HUES48 (cell line): Measurements from ENCODE around the gene ASTN2.

Source experiments
- H3K27ac ChIP-seq: one replicate; pipeline ENCODE4 v1.7.0; 2013; ENCODE audit warnings: low read depth, low read length, inconsistent platforms
- H3K27me3 ChIP-seq: 2 replicates; pipeline ENCODE4 v1.6.1; 2013; ENCODE audit warnings: mild to moderate bottlenecking, low read length; ENCODE audit not compliant: control insufficient read depth, insufficient read depth
- H3K36me3 ChIP-seq: 2 replicates; pipeline ENCODE4 v1.6.1; 2013; ENCODE audit warnings: low read length; ENCODE audit not compliant: control insufficient read depth, insufficient read depth
- H3K4me1 ChIP-seq: 2 replicates; pipeline ENCODE4 v1.6.1; 2013; ENCODE audit warnings: mild to moderate bottlenecking, low read length; ENCODE audit not compliant: control insufficient read depth, insufficient read depth
- H3K4me3 ChIP-seq: 2 replicates; pipeline ENCODE4 v1.5.1; 2013; ENCODE audit warnings: mild to moderate bottlenecking, low read depth, low read length
- H3K9ac ChIP-seq: 2 replicates; pipeline ENCODE4 v1.6.1; 2013; ENCODE audit warnings: mild to moderate bottlenecking, low read depth, low read length, moderate library complexity
- H3K9me3 ChIP-seq: 2 replicates; pipeline ENCODE4 v1.6.1; 2013; ENCODE audit warnings: low read length; ENCODE audit not compliant: control insufficient read depth, insufficient read depth

Gene ASTN2

GRCh38 chr9:116939614-116940013, 475.2 kb downstream of the ASTN2 start:
- H3K4me1 ChIP-seq: no peaks in the 10 kb centered on the region
- H3K4me3 ChIP-seq: no peak overlapping the region
- no peaks in the 10 kb centered on the region for H3K27me3 ChIP-seq
- H3K27ac ChIP-seq: no peak overlapping the region
- no peaks in the 10 kb centered on the region for H3K36me3 ChIP-seq
- no peak overlapping the region for H3K9ac ChIP-seq
- no peaks in the 10 kb centered on the region for H3K9me3 ChIP-seq

GRCh38 chr9:116939161-116939560, 475.7 kb downstream of the ASTN2 start:
- H3K9ac ChIP-seq: no peak overlapping the region

GRCh38 chr9:116937361-116937760, 477.5 kb downstream of the ASTN2 start:
- Histone ChIP-seq H3K9ac (no peak overlapping the region), H3K27ac (no peak overlapping the region), H3K4me3 (no peak overlapping the region), H3K4me1 (no peaks in the 10 kb centered on the region), H3K9me3 (no peaks in the 10 kb centered on the region), H3K36me3 (no peaks in the 10 kb centered on the region), H3K27me3 (no peaks in the 10 kb centered on the region)

More at GRCh38 chr9:116939161-116939560, 475.7 kb downstream of the ASTN2 start:
- no peak overlapping the region for H3K4me3 ChIP-seq
- no peaks in the 10 kb centered on the region for H3K9me3 ChIP-seq
- no peaks in the 10 kb centered on the region for H3K36me3 ChIP-seq
- H3K4me1 ChIP-seq: no peaks in the 10 kb centered on the region
- no peak overlapping the region for H3K27ac ChIP-seq
- no peaks in the 10 kb centered on the region for H3K27me3 ChIP-seq

- no peaks in the 10 kb centered on the region for H3K9me3 ChIP-seq
- no peaks in the 10 kb centered on the region for H3K27me3 ChIP-seq
- H3K9ac ChIP-seq: no peak overlapping the region
- no peaks in the 10 kb centered on the region for H3K36me3 ChIP-seq
- H3K4me1 ChIP-seq: no peaks in the 10 kb centered on the region
- no peak overlapping the region for H3K27ac ChIP-seq
- no peak overlapping the region for H3K4me3 ChIP-seq
These were observed 479.5 kb downstream of the ASTN2 start for GRCh38 chr9:116935149-116935897.

- H3K4me1 ChIP-seq: peaks cover 11% of the 10 kb centered on the region
- no peak overlapping the region for H3K4me3 ChIP-seq
- no peaks in the 10 kb centered on the region for H3K36me3 ChIP-seq
- no peak overlapping the region for H3K9ac ChIP-seq
- no peaks in the 10 kb centered on the region for H3K27me3 ChIP-seq
- H3K9me3 ChIP-seq: no peaks in the 10 kb centered on the region
- no peak overlapping the region for H3K27ac ChIP-seq
These were observed 480.7 kb downstream of the ASTN2 start for GRCh38 chr9:116934131-116934530.

GRCh38 chr9:116933251-116933650, 481.6 kb downstream of the ASTN2 start:
- Histone ChIP-seq H3K9ac (no peak overlapping the region), H3K27ac (no peak overlapping the region), H3K4me3 (no peak overlapping the region)

GRCh38 chr9:116929621-116930020, 485.2 kb downstream of the ASTN2 start:
- Histone ChIP-seq H3K27me3 (no peaks in the 10 kb centered on the region), H3K4me1 (peaks cover 36% of the 10 kb centered on the region), H3K36me3 (no peaks in the 10 kb centered on the region), H3K4me3 (no peak overlapping the region), H3K27ac (peak overlapping the region; percentile 91), H3K9ac (0 out of 2 replicates have a peak overlapping the region, but pooled peaks have one; percentile 29), H3K9me3 (no peaks in the 10 kb centered on the region)

More at GRCh38 chr9:116933251-116933650, 481.6 kb downstream of the ASTN2 start:
- H3K27me3 ChIP-seq: no peaks in the 10 kb centered on the region
- no peaks in the 10 kb centered on the region for H3K9me3 ChIP-seq
- H3K4me1 ChIP-seq: peaks cover 19% of the 10 kb centered on the region
- H3K36me3 ChIP-seq: no peaks in the 10 kb centered on the region

- Histone ChIP-seq H3K27ac (peak overlapping the region; percentile 91), H3K4me3 (peak overlapping the region; percentile 31; the same call in 1 of the 2 replicates), H3K9ac (peak overlapping the region; percentile 44; the same call in 1 of the 2 replicates)
These were observed 486.0 kb downstream of the ASTN2 start for GRCh38 chr9:116928884-116929283.

GRCh38 chr9:116928289-116928688, 486.6 kb downstream of the ASTN2 start:
- Histone ChIP-seq H3K27me3 (no peaks in the 10 kb centered on the region), H3K9ac (peak overlapping the region; percentile 44; the same call in 1 of the 2 replicates), H3K27ac (peak overlapping the region; percentile 91), H3K9me3 (no peaks in the 10 kb centered on the region), H3K4me3 (no peak overlapping the region), H3K36me3 (no peaks in the 10 kb centered on the region), H3K4me1 (peaks cover 36% of the 10 kb centered on the region)

More at GRCh38 chr9:116928884-116929283, 486.0 kb downstream of the ASTN2 start:
- H3K9me3 ChIP-seq: no peaks in the 10 kb centered on the region
- H3K27me3 ChIP-seq: no peaks in the 10 kb centered on the region
- peaks cover 36% of the 10 kb centered on the region for H3K4me1 ChIP-seq
- H3K36me3 ChIP-seq: no peaks in the 10 kb centered on the region

- Histone ChIP-seq H3K9ac (no peak overlapping the region), H3K4me1 (peaks cover 36% of the 10 kb centered on the region), H3K4me3 (no peak overlapping the region), H3K36me3 (no peaks in the 10 kb centered on the region), H3K27me3 (no peaks in the 10 kb centered on the region), H3K9me3 (no peaks in the 10 kb centered on the region), H3K27ac (peak overlapping the region; percentile 91)
These were observed 487.1 kb downstream of the ASTN2 start for GRCh38 chr9:116927726-116928125.

GRCh38 chr9:116925121-116925520, 489.7 kb downstream of the ASTN2 start:
- H3K4me3 ChIP-seq: no peak overlapping the region
- H3K9me3 ChIP-seq: no peaks in the 10 kb centered on the region
- no peaks in the 10 kb centered on the region for H3K36me3 ChIP-seq
- H3K27ac ChIP-seq: no peak overlapping the region
- H3K4me1 ChIP-seq: peaks cover 35% of the 10 kb centered on the region
- no peak overlapping the region for H3K9ac ChIP-seq
- no peaks in the 10 kb centered on the region for H3K27me3 ChIP-seq
